ENCODE measurements around the gene RASGEF1B. TPM values are rescaled to one million over a fixed set of nuclear protein-coding genes. Genes with fewer than 3 reads are reported as not detected.

The RASGEF1B gene
- 6.4 and 7.5 TPM in 2 replicates for total RNA-seq (2021)
- long read RNA-seq, transcript RASGEF1B-201 (14 exons, 2,277 nt): major isoform, 9 of 33 reads
- long read RNA-seq, partial matches to known transcripts: 2 of 33 reads
- long read RNA-seq, other reads (novel, unspliced or antisense): 18 of 33 reads

- DNase-seq: peak; percentile 75
- H2BK120ac ChIP-seq (ENCODE audit: low read depth, low read length, poor library complexity, severe bottlenecking): no peak within 1 kb of the TSS
- no peak within 1 kb of the TSS for H4K5ac ChIP-seq (ENCODE audit: insufficient read length, low read depth, low read length)
- H2AK5ac ChIP-seq (ENCODE audit: insufficient read length, low read length): no peak within 1 kb of the TSS
- peaks cover 8% of the 10 kb centered on the region; the same call in 1 of the 2 replicates for H3K27me3 ChIP-seq (ENCODE audit: insufficient read depth, low read length)
- no peak within 1 kb of the TSS for H2AFZ ChIP-seq (ENCODE audit: low read length)
- peak within 1 kb of the TSS; percentile 1 for H3K9ac ChIP-seq (ENCODE audit: extremely low read depth, insufficient read length, low read length)
- peaks cover 43 to 48% of the 10 kb centered on the region in 2 experiments for H3K4me1 Mint-ChIP-seq
- H3K9me3 ChIP-seq (ENCODE audit: control insufficient read depth, low read depth, low read length): no peaks in the 10 kb centered on the region
- WGBS (ENCODE audit: extremely low coverage, insufficient read length, low lambda C conversion rate): no CpG with 5 or more reads among the region's 71 CpGs
- H3K27ac Mint-ChIP-seq: peak within 1 kb of the TSS; percentile 0 to 62 (median 11); a peak in 2 of 7 replicates
- no peak within 1 kb of the TSS for H3K23ac ChIP-seq (ENCODE audit: insufficient read length, low read depth, low read length)
- H3K27ac ChIP-seq (ENCODE audit: insufficient read length, low read depth, low read length): no peak within 1 kb of the TSS
- H3K9me3 Mint-ChIP-seq: peaks cover 0 to 4% of the 10 kb centered on the region in 2 experiments; a peak in 2 of 5 replicates
- H2BK15ac ChIP-seq (ENCODE audit: low read depth, low read length): no peak within 1 kb of the TSS
- H4K91ac ChIP-seq (ENCODE audit: insufficient read length, low read depth, low read length): no peak within 1 kb of the TSS
- H3K4me2 ChIP-seq (ENCODE audit: insufficient read depth, insufficient read length, low read length): peak within 1 kb of the TSS; percentile 90
- peaks cover 11% of the 10 kb centered on the region for H3K23me2 ChIP-seq (ENCODE audit: insufficient read length, low read depth, low read length, poor library complexity, severe bottlenecking)
- H3K18ac ChIP-seq (ENCODE audit: insufficient read length, low read depth, low read length): peak within 1 kb of the TSS; percentile 33
- H3K56ac ChIP-seq (ENCODE audit: insufficient read length, low read depth, low read length): no peak within 1 kb of the TSS
- H4K8ac ChIP-seq (replicated peaks; ENCODE audit: insufficient read length, low read depth, low read length): no peak within 1 kb of the TSS
- H3K79me2 ChIP-seq (ENCODE audit: insufficient read depth, low read length): no peaks in the 10 kb centered on the region
- no peak within 1 kb of the TSS for H2BK12ac ChIP-seq (ENCODE audit: insufficient read length, low read depth, low read length)
- H2BK20ac ChIP-seq (ENCODE audit: low read depth, low read length, poor library complexity, severe bottlenecking): no peak within 1 kb of the TSS
- peak within 1 kb of the TSS; percentile 70 to 85 for H3K4me3 Mint-ChIP-seq
- no peak for TF ChIP-seq CTCF (conservative IDR thresholded peaks at IDR 0.05)
- H3K4me1 ChIP-seq (ENCODE audit: insufficient read depth, low read length): no peaks in the 10 kb centered on the region; the same call in 1 of the 2 replicates
- no peaks in the 10 kb centered on the region for H3K79me1 ChIP-seq (ENCODE audit: insufficient read depth, low read depth, low read length, poor library complexity, severe bottlenecking)
- H2BK5ac ChIP-seq (ENCODE audit: insufficient read length, low read length): no peak within 1 kb of the TSS
- peaks cover 0 to 7% (median 2%) of the 10 kb centered on the region in 3 experiments; a peak in 4 of 7 replicates for H3K36me3 Mint-ChIP-seq (ENCODE audit: insufficient read depth in 1 of 3, low read depth in 3 of 3)
- no peak within 1 kb of the TSS for H3K4ac ChIP-seq (ENCODE audit: low read depth, low read length)
- H3K14ac ChIP-seq (ENCODE audit: insufficient read depth, low read length): peak within 1 kb of the TSS; percentile 31; the same call in 1 of the 2 replicates
- H3K27me3 Mint-ChIP-seq (ENCODE audit: low read depth): peaks cover 29% of the 10 kb centered on the region
- no peaks in the 10 kb centered on the region for H4K20me1 ChIP-seq (ENCODE audit: control insufficient read depth, insufficient read depth, insufficient read length)
- H3T11ph ChIP-seq (ENCODE audit: low read length): no peak within 1 kb of the TSS
Observed at GRCh38 chr4:81471588-81472280, at the start of gene RASGEF1B. Gene RASGEF1B, minus strand, starts transcription at chr4:81471907. Its CDS starts 12,399 bp downstream, at chr4:81459508.

Measured in H9 (cell line).